ENCODE data around the gene MPHOSPH9.

DNA sequence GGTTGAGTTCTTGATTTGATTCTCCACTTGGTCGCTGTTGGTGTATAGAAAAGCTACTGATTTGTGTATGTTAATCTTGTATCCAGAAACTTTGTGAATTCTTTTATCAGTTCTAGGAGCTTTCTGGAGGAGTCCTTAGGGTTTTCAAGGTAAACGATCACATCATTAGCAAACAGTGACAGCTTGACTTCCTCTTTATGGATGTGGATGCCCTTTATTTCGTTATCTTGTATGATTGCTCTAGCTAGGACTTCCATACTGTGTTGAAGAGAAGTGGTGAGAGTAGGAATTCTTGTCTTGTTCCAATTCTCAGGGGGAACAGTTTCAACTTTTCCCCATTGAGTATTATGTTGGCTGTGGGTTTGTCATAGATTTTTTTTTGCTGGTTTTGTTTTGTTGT is 12.7 kb upstream of the MPHOSPH9 start:
- TF ChIP-seq POLR2A (IDR thresholded peaks at IDR 0.05; ENCODE audit: low read depth, low read length): no peak
- TF ChIP-seq, protein P1, sequence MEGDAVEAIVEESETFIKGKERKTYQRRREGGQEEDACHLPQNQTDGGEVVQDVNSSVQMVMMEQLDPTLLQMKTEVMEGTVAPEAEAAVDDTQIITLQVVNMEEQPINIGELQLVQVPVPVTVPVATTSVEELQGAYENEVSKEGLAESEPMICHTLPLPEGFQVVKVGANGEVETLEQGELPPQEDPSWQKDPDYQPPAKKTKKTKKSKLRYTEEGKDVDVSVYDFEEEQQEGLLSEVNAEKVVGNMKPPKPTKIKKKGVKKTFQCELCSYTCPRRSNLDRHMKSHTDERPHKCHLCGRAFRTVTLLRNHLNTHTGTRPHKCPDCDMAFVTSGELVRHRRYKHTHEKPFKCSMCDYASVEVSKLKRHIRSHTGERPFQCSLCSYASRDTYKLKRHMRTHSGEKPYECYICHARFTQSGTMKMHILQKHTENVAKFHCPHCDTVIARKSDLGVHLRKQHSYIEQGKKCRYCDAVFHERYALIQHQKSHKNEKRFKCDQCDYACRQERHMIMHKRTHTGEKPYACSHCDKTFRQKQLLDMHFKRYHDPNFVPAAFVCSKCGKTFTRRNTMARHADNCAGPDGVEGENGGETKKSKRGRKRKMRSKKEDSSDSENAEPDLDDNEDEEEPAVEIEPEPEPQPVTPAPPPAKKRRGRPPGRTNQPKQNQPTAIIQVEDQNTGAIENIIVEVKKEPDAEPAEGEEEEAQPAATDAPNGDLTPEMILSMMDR (IDR thresholded peaks at IDR 0.05; ENCODE audit: extremely low read depth in 1 of 2, insufficient read depth in 1 of 2, low read depth in 1 of 2, low read length in 2 of 2): no peak
- TF ChIP-seq EZH2 (IDR thresholded peaks at IDR 0.05; ENCODE audit: borderline replicate concordance, low read depth, low read length, severe bottlenecking): no peak
- no peak for TF ChIP-seq POLR2AphosphoS5 (IDR thresholded peaks at IDR 0.05; ENCODE audit: insufficient read depth, low read depth, low read length)
